OCI-M2 (cell line): Measurements from ENCODE around the gene OR6B1.

Source experiments
- DNase-seq: peaks from one replicate; lab custom pipeline; 2025; ENCODE audit not compliant: unreplicated experiment; lab: John Stamatoyannopoulos, UW

The OR6B1 gene

GRCh38 chr7:144000020-144000419 lies at the start of gene OR6B1:
TSS of gene OR6B1 (plus strand) at chr7:144000320. CDS start at chr7:144003997, 3,677 bp downstream.
- no peak for DNase-seq

- DNase-seq = no peak
Measured at GRCh38 chr7:143953421-143953820, 46.7 kb upstream of the OR6B1 start.

GRCh38 chr7:143954135-143954534 lies 46.0 kb upstream of the OR6B1 start:
- DNase-seq = no peak

GRCh38 chr7:143954544-143954943 lies 45.6 kb upstream of the OR6B1 start, which contains the start of gene OR2F1:
TSS of gene OR2F1 (plus strand) at chr7:143954844. CDS start at chr7:143959971, 5,127 bp downstream.
- no peak for DNase-seq

- DNase-seq = no peak
Measured at GRCh38 chr7:143958781-143959180, 41.3 kb upstream of the OR6B1 start.

- DNase-seq = no peak
Measured at GRCh38 chr7:143960813-143961610, 39.1 kb upstream of the OR6B1 start.

- no peak for DNase-seq
Measured at GRCh38 chr7:143965280-143965679, 34.8 kb upstream of the OR6B1 start.

- no peak for DNase-seq
Measured at GRCh38 chr7:143967398-143967797, 32.7 kb upstream of the OR6B1 start.

GRCh38 chr7:143973870-143974416 lies 26.2 kb upstream of the OR6B1 start:
- DNase-seq = peak; percentile 80

- DNase-seq = no peak
Measured at GRCh38 chr7:143974459-143974858, 25.7 kb upstream of the OR6B1 start.

GRCh38 chr7:143975617-143976016 lies 24.5 kb upstream of the OR6B1 start:
- no peak for DNase-seq

GRCh38 chr7:143978585-143978984 lies 21.5 kb upstream of the OR6B1 start:
- no peak for DNase-seq

GRCh38 chr7:143979359-143979758 lies 20.8 kb upstream of the OR6B1 start:
- no peak for DNase-seq

GRCh38 chr7:143979998-143980397 lies 20.1 kb upstream of the OR6B1 start:
- no peak for DNase-seq

- no peak for DNase-seq
Measured at GRCh38 chr7:143980746-143981510, 19.2 kb upstream of the OR6B1 start.

GRCh38 chr7:143983960-143984359 lies 16.2 kb upstream of the OR6B1 start:
- DNase-seq = no peak

GRCh38 chr7:143987513-143987912 lies 12.6 kb upstream of the OR6B1 start:
- DNase-seq = no peak

- DNase-seq = no peak
Measured at GRCh38 chr7:143988976-143989745, 11.0 kb upstream of the OR6B1 start.

GRCh38 chr7:143992670-143993069 lies 7.5 kb upstream of the OR6B1 start:
- DNase-seq = no peak

GRCh38 chr7:143993924-143994323 lies 6.2 kb upstream of the OR6B1 start:
- DNase-seq = no peak

GRCh38 chr7:144001543-144001942 lies 1.4 kb downstream of the OR6B1 start:
- no peak for DNase-seq
